ENCODE data around the gene MAPK10. TPM values are rescaled to one million over a fixed set of nuclear protein-coding genes. Genes with fewer than 3 reads are reported as not detected.

Gene MAPK10
- total and polyA plus RNA-seq, 2 of the 8 experiments (the other 6 are each of a cell fraction or from before 2014, with no cell fraction given): 2.5 to 3.1 TPM

GRCh38 chr4:86036736-86037135 is 323.1 kb downstream of the MAPK10 start:
- POLR2A ChIA-PET (ENCODE audit: partially characterized antibody): no interaction called here
- Histone ChIP-seq H4K91ac (replicated peaks; ENCODE audit: insufficient read length, low read length) (no peak overlapping the region), H3K79me2 (ENCODE audit: control insufficient read depth in 1 of 2, insufficient read depth in 2 of 2, low read length in 2 of 2) (no peaks in the 10 kb centered on the region), H4K8ac (ENCODE audit: extremely low read depth, insufficient read depth, low read length) (no peak overlapping the region), H3K23ac (ENCODE audit: insufficient read length) (no peak overlapping the region), H3K36me3 (ENCODE audit: control insufficient read depth in 2 of 4, insufficient read depth in 4 of 4, low read length in 3 of 4) (no peaks in the 10 kb centered on the region), H3K4me3 (ENCODE audit: extremely low read depth in 1 of 4, insufficient read depth in 2 of 4, low read depth in 3 of 4, low read length in 4 of 4) (no peak overlapping the region), H2BK5ac (ENCODE audit: low read depth, low read length) (no peak overlapping the region), H3K9ac (replicated peaks in 1 of 4; ENCODE audit: extremely low read depth in 1 of 4, low read depth in 3 of 4, low read length in 3 of 4) (no peak overlapping the region), H2BK15ac (ENCODE audit: low read length) (no peak overlapping the region), H2BK12ac (ENCODE audit: low read depth, low read length) (no peak overlapping the region), H2BK120ac (replicated peaks; ENCODE audit: low read depth, low read length) (no peak overlapping the region), H3K27me3 (replicated peaks in 1 of 4; ENCODE audit: control insufficient read depth in 3 of 4, extremely low read depth in 1 of 4, insufficient read depth in 3 of 4, low read length in 3 of 4) (no peaks in the 10 kb centered on the region), H3K79me1 (ENCODE audit: low read depth, low read length) (no peaks in the 10 kb centered on the region), H3K18ac (ENCODE audit: extremely low read depth, low read length) (no peak overlapping the region), H3K14ac (ENCODE audit: insufficient read length) (no peak overlapping the region), H3K4me2 (ENCODE audit: insufficient read depth in 1 of 2, low read depth in 2 of 2, low read length in 2 of 2) (no peak overlapping the region), H4K5ac (ENCODE audit: insufficient read length, low read depth, low read length) (no peak overlapping the region), H3K4me1 (replicated peaks in 1 of 4; ENCODE audit: control insufficient read depth in 3 of 4, insufficient read depth in 4 of 4, low read length in 3 of 4) (peaks cover 0 to 9% (median 1%) of the 10 kb centered on the region in 4 experiments; a peak in 2 of 7 replicates), H3K9me3 (ENCODE audit: insufficient read depth in 2 of 2, low read depth in 1 of 2, low read length in 1 of 2) (peaks cover 0 to 2% of the 10 kb centered on the region in 2 experiments; a peak in 1 of 4 replicates), H2BK20ac (ENCODE audit: low read length) (no peak overlapping the region), H4K20me1 (replicated peaks in 1 of 2; ENCODE audit: control insufficient read depth in 1 of 2, insufficient read depth in 2 of 2, low read length in 2 of 2) (no peaks in the 10 kb centered on the region), H2AK5ac (ENCODE audit: low read depth, low read length) (no peak overlapping the region), H2AFZ (ENCODE audit: low read length) (no peak overlapping the region), H3K56ac (replicated peaks; ENCODE audit: insufficient read length, low read depth, low read length) (no peak overlapping the region), H3K23me2 (ENCODE audit: low read depth, low read length) (no peaks in the 10 kb centered on the region), H3K4ac (replicated peaks; ENCODE audit: insufficient read length, low read depth, low read length) (no peak overlapping the region), H3K27ac (ENCODE audit: low read depth, low read length) (no peak overlapping the region)
- FAIRE-seq (no peak), DNase-seq (ENCODE audit: low read depth in 1 of 2, low spot score in 2 of 2) (no peak)
- 92% methylated on average over 4 of the region's 4 CpGs; no CpG with 5 or more reads in 1 of the 2 experiments for WGBS, 2 experiments (ENCODE audit: extremely low coverage in 1 of 2, insufficient coverage in 1 of 2, insufficient read length in 1 of 2, insufficient replicate concordance in 2 of 2, low coverage in 1 of 2, low lambda C conversion rate in 2 of 2, missing lambda C conversion rate in 1 of 2)
- CTCF ChIA-PET (ENCODE audit: partially characterized antibody): interaction anchor here (0.6 to 1.5 kb wide), 3 partner anchors 9 to 186 kb away, joined by 3 to 5 read pairs (median 4); no protein-coding TSS in a partner anchor
- no peak for TF ChIP-seq KDM1A (IDR thresholded peaks at IDR 0.05; ENCODE audit: borderline replicate concordance, low read length)
- no peak for TF ChIP-seq CBX5 (IDR thresholded peaks at IDR 0.05; ENCODE audit: low read depth, low read length)
- no peak for TF ChIP-seq TEAD4 (IDR thresholded peaks at IDR 0.05; ENCODE audit: low read depth, low read length)
- no peak for TF ChIP-seq BACH1 (IDR thresholded peaks at IDR 0.05; ENCODE audit: low read length)
- TF ChIP-seq BCL11A (IDR thresholded peaks at IDR 0.05; ENCODE audit: low read depth in 2 of 2, low read length in 2 of 2): no peak
- TF ChIP-seq SIX5 (IDR thresholded peaks at IDR 0.05; ENCODE audit: low read depth, low read length): no peak
- no peak for TF ChIP-seq RNF2 (IDR thresholded peaks at IDR 0.05; ENCODE audit: borderline replicate concordance, low read depth, low read length, missing control alignments, poor library complexity, severe bottlenecking)
- no peak for TF ChIP-seq USF2 (IDR thresholded peaks at IDR 0.05; ENCODE audit: low read length)
- TF ChIP-seq SIN3A (conservative IDR thresholded peaks at IDR 0.05 in 1 of 2, IDR thresholded peaks at IDR 0.05 in 1 of 2; ENCODE audit: low read depth in 1 of 2, low read length in 2 of 2): no peak
- TF ChIP-seq SAP30 (IDR thresholded peaks at IDR 0.05; ENCODE audit: insufficient read depth, insufficient replicate concordance, low read length): no peak
- TF ChIP-seq KDM5A (IDR thresholded peaks at IDR 0.05; ENCODE audit: low read length): no peak
- no peak for TF ChIP-seq YY1 (IDR thresholded peaks at IDR 0.05; ENCODE audit: low read depth, low read length)
- TF ChIP-seq SIRT6 (IDR thresholded peaks at IDR 0.05; ENCODE audit: low read length): no peak
- no peak for TF ChIP-seq JUND (IDR thresholded peaks at IDR 0.05; ENCODE audit: low read length)
